GM08714 (cell line): Measurements from ENCODE around the gene D2HGDH.
"Not testable (repeated sequence)": the region's sequence is repeated elsewhere in the genome, so short reads cannot be mapped to it uniquely, and the experiment has no call there.

Source experiments
- H3K4me3 ChIP-seq: fragments of 200-500 bp; sonication (Bioruptor generic); 2 replicates; pipeline ENCODE4 v1.5.1; 2014; ENCODE audit warnings: mild to moderate bottlenecking, low read length, inconsistent platforms
- ZNF274 ChIP-seq: IDR thresholded peaks from 2 replicates; pipeline ENCODE4 v1.6.1; 2012; ENCODE audit warnings: mild to moderate bottlenecking, low read depth, low read length

Gene D2HGDH

DNA sequence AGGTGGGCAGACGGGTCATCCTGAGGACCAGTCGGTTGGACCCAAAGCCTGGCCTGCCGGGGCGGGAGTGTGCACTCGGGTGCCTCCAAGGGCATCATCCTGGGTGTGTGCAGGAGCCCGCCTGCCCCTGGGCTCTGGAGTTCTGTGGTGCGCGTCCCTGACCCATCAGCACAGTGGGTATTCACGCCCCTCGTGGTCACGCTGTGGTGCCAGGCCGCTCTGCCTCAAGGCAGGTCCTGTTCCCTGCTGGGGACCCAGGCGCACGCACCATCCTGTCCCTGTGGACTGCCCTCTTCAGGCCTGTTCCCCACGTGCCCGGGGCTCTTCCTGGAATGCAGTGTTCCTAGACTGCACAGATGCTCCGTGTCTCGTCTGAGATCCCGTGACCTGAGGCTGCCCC lies 14.3 kb upstream of the D2HGDH start:
- TF ChIP-seq ZNF274 = no peak
- no peak overlapping the region for H3K4me3 ChIP-seq

DNA sequence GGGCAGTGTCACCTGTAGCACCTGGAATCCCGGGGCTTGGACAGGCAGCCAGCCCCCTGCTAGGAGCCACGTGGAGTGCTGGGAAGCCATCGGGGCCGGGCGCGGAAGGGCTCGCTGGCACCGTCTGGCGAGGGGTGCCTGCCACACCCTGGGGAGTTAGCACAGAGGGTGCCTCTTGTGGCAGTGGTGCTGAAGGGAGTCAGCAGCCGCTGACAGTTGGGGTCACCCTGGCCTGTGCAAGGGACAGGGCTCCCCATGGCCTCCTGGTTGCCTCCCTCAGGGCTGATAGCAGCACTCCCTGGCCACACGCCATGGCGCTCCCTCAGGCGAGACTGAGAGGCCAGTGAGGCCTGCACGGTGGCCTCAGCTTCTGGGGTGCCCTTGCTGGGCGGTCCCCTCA lies 13.9 kb upstream of the D2HGDH start:
- TF ChIP-seq ZNF274 = no peak
- H3K4me3 ChIP-seq = no peak overlapping the region

DNA sequence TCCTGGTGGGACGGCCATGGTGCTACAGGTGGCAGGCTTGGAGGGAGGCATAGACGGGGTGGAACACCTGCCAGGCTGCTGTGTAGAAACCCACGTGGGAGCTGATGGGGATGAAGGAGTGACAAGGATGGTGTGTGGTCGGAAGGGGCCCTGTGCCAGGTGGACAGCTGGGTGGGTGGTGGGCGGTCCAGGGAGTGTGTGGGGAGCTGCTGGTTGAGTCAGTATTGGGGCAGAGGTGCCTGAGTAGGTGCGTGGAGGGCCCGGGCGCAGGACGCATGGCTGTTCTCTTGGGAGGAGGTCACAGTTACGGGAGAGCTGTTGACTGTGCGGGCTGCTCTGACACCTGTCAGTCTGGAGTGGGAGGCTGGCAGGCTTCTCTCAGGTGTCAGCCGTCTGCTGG lies 12.6 kb upstream of the D2HGDH start:
- H3K4me3 ChIP-seq = no peak overlapping the region
- no peak for TF ChIP-seq ZNF274

DNA sequence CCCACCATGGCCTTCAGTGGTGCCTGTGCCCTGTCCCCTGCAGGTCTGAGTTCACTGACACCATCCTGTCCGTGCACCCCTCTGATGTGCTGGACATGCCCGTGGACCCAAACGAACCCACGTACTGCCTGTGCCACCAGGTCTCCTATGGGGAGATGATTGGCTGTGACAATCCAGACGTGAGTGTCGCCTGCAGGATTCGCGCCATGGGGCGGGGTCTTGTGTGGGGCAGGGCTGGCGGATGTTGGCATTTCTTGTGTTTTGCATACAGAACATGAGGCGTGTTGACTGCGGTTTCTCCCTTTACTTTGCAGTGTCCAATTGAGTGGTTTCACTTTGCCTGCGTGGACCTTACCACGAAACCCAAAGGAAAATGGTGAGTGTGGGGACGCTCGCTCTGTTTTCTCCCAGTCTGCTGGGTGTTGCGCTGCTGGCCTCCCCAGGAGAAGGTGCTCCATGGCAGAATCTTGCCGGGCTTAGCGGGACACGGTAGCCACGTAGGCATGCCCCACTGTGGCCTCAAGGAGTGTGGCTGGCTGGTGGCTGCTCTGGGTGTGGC lies 11.5 kb upstream of the D2HGDH start:
- no peak overlapping the region for H3K4me3 ChIP-seq
- TF ChIP-seq ZNF274 = no peak

- H3K4me3 ChIP-seq = no peak overlapping the region
- TF ChIP-seq ZNF274 = no peak
Measured at GRCh38 chr2:241724259-241724974, 10.0 kb upstream of the D2HGDH start.

- no peak overlapping the region for H3K4me3 ChIP-seq
- no peak for TF ChIP-seq ZNF274
Measured at GRCh38 chr2:241724975-241725870, 9.2 kb upstream of the D2HGDH start.

- no peak for TF ChIP-seq ZNF274
- no peak overlapping the region for H3K4me3 ChIP-seq
Measured at GRCh38 chr2:241726459-241726858, 8.0 kb upstream of the D2HGDH start.

DNA sequence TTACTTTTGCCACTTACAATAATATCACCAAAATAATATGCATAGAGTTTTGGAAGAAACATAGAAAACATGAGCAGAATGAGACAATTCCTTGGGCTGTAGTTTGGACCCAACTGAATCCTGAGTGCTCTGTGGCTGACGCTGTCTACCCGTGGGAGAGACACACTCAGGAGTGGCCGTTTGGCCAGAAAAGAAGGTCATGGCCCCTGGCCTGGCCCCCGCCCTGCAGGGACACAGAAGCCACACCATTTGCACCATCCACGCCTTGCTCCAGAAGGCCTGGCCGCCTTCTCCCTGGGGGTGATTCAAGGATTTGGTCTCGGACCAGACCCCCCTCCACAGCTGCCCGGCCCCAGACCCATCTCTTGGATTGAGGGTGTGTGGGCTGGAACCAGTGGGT lies 6.4 kb upstream of the D2HGDH start:
- no peak for TF ChIP-seq ZNF274

GRCh38 chr2:241728627-241729026 lies 5.8 kb upstream of the D2HGDH start:
- no peak overlapping the region for H3K4me3 ChIP-seq
- TF ChIP-seq ZNF274 = no peak

More for the DNA sequence above, 6.4 kb upstream of the D2HGDH start:
- no peak overlapping the region for H3K4me3 ChIP-seq

- no peak overlapping the region for H3K4me3 ChIP-seq
- TF ChIP-seq ZNF274 = no peak
Measured at GRCh38 chr2:241729868-241730267, 4.6 kb upstream of the D2HGDH start.

DNA sequence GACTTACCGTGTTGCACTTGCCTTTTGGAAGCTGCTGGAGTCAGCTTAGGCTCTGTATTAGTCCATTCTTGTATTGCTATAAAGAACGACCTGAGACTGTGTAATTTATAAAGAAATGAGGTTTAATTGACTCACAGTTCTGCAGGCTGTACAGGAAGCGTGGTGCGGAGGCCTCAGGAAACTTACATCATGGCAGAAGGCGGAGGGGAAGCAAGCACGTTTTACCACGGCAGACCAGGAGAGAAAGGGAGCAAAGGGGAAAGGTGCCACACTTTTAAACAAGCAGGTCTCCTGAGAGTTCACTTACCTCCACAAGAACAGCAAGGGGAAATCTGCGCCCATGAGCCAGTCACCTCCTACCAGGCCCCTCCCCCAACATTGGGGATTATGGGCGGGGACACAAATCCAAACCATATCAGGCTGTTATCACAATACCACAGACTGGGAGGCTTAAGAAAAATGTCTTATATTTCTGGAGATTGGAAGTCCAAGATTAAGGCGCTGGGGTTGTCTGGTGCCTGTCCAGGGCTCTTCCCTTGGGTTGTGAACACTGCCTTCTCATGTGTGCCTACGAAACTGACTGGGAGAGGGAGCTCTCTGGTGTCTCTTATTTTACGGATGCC lies 3.6 kb upstream of the D2HGDH start:
- no peak overlapping the region for H3K4me3 ChIP-seq
- no peak for TF ChIP-seq ZNF274

DNA sequence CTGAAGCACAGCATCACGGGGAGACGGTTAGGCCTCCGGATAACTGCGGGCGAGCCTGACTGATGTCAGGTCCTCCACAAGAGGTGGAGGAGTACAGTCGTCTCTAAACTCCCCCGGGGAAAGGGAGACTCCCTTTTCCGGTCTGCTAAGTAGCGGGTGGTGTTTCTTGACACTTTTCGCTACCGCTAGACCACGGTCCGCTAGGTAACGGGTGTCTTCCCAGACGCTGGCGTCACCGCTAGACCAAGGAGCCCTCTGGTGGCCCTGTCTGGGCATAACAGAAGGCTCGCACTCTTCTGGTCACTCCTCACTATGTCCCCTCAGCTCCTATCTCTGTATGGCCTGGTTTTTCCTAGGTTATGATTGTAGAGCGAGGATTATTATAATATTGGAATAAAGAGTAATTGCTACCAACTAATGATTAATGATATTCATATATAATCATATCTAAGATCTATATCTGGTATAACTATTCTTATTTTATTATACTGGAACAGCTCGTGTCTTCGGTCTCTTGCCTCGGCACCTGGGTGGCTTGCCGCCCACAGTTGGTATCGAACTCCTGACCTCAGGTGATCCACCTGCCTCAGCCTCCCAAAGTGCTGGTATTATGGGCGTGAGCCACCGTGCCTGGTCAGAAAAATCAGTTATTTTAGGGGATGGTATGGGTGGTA lies 1.8 kb upstream of the D2HGDH start:
- H3K4me3 ChIP-seq = not testable (repeated sequence)

GRCh38 chr2:241733391-241734207 lies 831 bp upstream of the D2HGDH start:
- peak overlapping the region; percentile 31; the same call in 1 of the 2 replicates for H3K4me3 ChIP-seq
- TF ChIP-seq ZNF274 = no peak
